NCI-H2196 (cell line): ENCODE results near the gene NDUFA12.
A peak's percentile ranks its signal among the peaks of the same experiment; 100 is the strongest.

Experiments
- DNase-seq: peaks from one replicate; lab custom pipeline; 2025; ENCODE audit not compliant: unreplicated experiment; lab: John Stamatoyannopoulos, UW

Gene NDUFA12

DNA sequence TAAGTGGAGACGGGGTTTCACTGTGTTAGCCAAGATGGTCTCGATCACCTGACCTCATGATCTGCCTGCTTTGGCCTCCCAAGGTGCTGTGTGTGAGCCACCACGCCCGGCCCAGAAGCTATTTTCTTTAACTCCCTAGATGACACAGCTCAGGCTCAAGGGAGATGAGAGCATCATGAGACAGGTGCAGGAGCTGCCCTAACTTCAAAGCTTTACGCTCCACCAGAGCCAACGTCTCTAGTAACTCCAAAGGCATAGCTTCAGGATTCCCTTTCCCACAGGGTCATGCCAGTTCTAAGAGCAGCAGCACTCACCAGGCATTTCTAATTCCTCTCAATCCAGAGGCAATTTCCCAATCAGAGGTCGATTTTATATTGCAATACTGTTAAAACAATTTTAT lies 21.0 kb downstream of the NDUFA12 start:
- DNase-seq = no peak

DNA sequence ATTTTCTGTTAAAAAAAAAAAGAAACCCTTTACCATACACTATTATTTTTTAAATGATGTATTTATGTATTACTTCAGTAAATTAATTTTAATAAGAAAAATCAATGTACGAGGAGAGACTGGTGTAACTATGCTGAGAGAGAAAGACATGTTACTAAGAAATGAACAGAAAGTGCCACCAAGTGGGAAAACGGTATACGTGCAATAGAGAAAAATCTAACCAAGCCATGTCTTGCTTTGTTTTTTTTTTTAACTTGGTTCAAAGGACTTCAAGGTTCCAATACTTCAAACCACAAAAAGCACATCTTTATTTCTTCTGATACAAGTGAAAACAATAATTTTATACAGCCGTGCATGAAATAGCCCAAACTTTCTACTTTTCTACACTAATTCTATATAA lies 22.9 kb downstream of the NDUFA12 start:
- DNase-seq = peak; percentile 5

DNA sequence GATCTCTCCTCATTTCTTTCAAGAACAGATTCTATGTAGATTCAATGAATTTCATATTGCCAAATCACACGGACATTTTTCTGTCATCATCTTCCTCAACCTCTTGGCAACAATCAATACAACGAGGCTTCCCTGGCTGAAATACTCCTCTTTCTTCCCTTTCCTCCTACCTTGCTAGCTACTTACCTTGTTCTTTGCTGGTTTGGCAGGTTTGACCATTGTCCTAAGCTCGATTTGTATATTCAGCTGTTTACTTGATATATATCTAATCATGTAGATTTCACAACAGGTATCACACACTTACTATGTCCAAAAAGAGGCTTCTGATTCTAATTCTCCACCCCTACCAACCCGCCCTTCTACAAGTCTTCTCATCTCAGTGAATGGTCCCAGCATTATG lies 23.6 kb downstream of the NDUFA12 start:
- DNase-seq = no peak

DNA sequence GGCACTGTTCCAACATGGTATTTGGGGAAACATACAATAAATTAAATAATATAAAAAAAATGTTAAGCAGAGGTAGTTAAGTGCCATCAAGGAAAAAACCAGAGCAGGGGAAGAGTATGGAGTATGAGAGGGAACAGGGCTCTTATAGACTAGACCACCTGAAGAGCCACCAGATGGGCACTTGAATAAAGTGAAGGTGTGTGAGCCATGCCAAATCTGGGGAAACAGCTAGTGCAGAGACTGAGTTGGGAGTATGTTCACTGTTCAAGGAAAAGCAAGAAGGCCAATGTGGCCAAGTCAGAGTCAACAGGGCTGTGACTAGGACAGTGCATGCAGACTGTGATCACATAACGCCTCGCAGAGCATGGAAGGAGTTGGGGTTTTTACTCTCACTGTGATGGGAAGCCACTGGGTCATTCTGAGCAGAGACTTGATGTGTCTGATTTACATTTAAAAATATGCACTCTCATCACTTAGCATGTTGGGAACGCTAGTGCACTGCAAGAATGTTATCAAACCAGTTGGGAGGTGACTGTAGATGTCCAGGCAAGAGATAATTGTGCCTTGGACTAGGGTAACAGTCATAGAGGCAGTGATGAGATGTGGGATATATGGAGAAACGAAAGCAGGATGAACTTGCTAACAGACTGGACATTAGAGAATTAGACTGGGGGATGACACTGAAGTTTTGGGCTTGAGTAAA lies 25.6 kb downstream of the NDUFA12 start:
- no peak for DNase-seq

DNA sequence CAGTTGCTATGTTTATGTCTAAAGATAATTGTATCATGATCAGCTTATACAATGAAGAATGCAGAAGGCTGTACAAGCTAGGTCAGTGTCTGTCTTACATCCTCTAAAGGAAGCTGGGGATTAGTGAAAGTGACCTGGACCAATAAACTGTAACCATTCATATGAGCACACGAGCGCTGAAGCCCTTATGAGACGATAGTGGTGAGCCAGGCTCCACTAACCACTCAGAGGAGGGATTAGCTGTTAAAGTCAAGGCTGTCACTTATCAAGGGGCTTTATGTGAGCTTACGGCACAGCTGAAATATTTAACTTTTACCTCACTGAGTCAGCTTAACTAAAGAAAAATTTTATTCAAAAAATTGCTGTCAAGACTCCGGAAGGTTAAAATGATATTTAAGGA lies 30.3 kb downstream of the NDUFA12 start:
- no peak for DNase-seq

DNA sequence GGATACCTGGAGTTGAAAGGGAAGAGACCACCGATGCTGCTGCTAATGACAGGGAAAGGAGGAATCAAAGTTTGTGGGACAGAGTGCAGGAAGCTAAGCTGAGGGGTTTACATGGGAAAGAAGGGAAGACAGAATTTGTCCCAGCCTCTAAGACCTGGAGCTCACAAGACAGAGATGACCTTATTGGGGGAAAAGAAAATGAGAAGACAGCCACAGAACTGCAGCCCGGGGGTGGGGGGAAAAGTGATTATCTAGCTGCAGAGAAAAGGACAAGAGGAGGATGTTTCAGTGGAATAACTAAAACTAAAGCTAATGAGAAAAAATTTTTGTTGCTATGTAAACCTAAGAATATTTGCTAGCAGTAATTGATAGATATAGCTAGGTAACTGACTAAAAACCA lies 30.7 kb downstream of the NDUFA12 start:
- no peak for DNase-seq

DNA sequence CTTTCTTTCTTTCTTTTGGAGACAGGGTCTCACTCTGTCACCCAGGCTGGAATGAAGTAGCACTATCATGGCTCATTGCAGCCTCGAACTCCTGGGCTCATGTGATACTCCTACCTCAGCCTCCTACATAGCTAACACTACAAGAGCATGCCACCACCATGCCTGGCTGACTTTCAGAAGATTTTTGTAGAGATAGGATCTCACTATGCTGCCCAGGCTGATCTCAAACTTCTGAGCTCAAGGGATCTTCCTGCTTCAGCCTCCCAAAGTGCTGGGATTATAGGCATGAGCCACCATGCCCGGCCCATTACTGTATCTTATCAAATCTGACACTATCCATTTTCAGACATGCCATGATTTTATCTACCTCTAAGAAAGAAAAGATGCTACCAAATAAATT lies 31.6 kb downstream of the NDUFA12 start:
- no peak for DNase-seq

DNA sequence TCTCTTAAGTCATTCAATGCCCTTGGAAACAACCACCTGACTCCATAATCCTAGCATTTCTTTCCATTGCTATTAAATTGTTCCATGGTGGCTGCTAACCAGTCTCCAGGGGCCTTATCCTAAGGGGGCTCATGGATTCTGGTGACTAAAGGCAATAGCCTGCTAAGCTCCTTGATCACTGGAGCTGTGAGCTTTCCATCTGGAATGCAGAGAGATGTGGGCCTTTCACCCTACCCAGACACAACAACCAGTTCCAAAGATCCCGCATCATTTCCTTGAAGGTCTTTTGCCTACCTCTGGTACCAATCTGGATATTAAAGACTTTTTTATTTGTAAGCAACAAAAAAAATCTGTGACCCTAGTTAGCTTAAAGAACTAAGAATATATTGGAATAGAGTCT lies 32.9 kb downstream of the NDUFA12 start:
- no peak for DNase-seq

DNA sequence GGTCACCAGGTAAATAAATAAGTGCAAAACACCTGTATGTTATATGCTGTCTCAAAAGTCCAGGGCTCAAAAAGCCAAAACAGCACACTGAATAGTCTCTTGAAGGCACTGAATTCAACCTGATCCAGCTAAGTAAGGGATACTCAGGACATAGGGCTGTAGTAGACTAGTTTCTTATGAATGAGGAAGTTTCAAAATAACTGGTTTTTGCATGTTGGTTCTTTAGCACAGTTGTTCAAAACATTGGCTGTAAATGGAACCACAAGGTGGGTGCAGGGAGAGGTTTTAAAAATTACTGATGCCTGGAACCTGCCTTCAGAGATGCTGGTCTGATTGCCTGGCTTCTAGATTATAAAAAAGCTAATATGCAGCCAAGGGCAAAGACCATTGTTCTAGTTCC lies 34.1 kb downstream of the NDUFA12 start:
- DNase-seq = no peak

DNA sequence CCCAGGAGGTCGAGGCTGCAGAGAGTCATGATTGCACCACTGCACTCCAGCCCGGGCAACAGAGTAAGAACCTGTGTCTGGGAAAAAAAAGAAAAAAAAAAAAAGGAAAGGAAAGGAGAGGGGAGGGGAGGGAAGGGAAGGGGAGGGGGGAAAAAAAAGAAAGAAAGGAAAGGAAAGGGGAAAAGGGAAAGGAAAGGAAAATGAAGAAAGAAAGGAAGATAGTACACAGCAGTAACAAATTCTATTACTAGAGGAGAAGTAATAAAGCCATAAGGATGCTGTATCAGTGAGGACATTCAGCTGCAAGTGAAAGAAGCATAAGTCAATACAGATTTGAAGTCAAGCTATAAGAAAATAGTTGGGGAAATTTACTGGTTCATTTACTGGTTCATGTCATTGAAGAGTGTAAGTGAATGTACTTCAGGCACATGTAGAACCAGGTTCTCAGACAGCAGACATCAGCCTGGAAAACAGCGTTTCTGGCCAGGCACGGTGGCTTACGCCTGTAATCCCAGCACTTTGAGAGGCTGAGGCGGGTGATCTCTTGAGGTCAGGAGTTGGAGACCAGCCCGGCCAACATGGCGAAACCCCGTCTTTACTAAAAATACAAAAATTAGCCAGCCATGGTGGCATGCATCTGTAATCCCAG lies 37.4 kb downstream of the NDUFA12 start:
- no peak for DNase-seq

DNA sequence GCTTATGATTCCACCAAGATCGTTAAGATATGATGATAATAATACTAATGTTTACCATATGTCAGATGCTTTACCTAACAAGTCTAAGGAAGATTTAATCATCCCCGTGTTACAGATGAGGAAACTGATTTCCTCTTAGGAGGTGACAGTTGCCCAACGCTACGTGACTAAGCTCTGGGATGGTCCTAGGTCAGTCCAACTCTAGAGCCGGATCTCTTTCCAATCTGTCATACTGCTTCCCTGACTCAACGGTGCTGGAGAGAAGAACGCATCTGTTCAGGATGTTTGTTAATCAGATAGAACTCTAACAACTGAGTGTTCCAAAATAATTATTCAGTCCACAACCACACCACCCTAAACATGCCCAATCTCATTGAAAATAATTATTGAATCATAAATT lies 39.8 kb downstream of the NDUFA12 start:
- DNase-seq = no peak

DNA sequence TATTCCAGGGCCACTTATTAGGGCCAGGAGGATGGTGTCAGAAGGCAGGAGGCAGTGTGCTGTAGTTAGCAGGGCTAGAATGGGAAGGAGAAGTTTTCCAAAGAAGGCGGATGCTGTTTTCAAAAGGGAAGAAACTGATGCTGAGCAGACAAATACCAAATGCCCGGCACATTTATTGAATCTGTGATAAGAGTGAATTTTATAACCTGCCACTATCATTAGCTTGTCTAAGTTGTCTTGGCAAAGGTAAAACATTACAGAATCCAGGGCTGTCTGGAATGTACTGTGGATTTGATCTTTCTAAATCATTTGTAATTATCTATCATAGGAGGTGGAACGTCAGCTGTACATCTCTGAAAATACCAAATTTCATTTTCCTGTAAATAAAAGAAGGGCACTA lies 40.8 kb downstream of the NDUFA12 start:
- DNase-seq = no peak

DNA sequence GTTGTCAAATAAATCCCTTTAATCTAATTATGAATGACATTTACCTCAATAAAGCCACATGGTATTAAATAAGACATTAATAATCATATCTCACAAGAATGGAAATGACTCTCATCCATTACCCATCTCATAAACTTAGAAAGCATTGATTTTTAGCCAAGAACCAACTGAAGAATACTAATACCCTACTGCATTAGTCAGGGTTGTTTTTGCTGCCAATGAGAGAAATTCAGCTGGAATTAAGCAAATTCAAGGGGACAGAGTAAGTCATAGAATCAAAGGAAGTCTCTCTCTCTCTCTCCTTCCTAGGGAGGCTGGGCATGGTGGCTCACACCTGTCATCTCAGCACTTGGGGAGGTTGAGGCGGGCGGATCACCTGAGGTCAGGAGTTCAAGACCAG lies 41.6 kb downstream of the NDUFA12 start:
- no peak for DNase-seq

DNA sequence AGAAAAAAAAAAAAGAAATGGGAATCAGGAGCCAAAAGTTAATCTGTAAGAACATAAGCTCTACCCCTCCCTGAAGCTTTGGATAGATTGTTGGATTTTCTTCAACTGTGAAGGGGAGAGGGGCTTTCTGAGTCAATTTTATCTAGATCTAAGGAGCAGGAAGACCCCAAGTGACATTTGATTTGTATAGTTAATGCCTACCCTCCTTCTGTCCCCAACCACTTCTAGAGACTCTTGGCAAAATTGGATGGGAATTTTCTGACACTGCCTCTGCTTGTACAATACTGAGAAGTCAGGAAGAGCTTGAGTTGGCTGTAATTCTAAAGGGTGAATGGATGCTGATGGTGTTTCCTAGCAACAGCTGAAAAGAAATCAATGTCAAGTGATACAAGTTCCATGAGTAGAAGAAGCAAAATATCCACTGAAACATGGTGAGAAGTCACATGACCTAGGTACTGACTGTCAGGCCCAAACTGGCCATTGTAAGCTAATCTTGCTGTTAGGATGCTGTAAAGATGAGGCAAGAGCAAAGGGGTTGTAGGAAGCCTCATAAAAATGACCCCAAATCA lies 42.2 kb downstream of the NDUFA12 start:
- no peak for DNase-seq

DNA sequence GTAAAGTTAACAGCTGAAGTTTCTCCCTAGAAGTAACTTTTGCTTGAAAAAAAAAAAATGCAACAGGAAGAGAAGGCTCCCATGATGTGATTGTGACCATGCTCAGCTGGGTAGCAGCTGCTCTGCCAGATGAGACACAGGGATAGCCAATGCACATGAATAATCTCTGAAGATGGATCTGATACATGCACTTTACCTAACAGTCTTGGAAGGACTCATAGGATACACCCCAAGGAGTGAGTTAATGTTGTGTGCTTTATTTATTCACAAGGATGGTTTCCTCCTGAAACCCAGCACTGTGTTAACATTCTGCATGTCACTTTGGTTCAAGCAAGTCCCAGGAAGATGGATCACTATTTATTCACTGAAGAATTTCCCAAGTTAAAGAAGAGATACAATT lies 46.5 kb downstream of the NDUFA12 start:
- DNase-seq = no peak

DNA sequence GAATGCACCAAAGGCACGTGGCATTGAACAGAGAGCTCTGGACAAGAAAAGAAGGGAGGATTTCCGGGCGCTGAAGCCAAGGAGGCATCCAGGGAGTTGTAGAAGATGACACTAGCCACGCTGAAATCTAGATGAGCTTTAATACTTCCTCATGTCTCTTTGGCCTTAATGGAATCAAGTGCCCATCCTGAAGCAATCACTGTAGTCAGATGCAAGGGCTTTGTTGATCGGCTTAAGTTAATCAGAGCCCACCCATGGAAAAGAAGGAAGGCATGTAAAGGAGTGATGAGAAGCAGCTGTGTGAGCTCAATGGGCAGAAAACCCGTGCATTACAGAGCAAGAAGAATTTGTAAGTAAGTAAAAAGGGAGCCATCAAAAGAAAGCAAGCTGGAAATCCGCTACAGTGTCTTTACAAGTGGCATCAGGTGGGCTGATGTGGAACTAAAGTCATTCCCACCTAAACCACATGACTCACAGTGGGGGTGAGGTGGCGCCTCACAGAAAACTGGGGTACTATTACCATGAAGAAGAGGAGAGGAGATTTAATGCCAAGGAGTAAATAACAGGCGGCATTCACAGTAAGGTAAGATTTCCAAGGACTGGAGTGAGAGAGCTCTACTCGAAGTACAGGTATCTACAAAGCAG lies 48.4 kb downstream of the NDUFA12 start:
- no peak for DNase-seq

DNA sequence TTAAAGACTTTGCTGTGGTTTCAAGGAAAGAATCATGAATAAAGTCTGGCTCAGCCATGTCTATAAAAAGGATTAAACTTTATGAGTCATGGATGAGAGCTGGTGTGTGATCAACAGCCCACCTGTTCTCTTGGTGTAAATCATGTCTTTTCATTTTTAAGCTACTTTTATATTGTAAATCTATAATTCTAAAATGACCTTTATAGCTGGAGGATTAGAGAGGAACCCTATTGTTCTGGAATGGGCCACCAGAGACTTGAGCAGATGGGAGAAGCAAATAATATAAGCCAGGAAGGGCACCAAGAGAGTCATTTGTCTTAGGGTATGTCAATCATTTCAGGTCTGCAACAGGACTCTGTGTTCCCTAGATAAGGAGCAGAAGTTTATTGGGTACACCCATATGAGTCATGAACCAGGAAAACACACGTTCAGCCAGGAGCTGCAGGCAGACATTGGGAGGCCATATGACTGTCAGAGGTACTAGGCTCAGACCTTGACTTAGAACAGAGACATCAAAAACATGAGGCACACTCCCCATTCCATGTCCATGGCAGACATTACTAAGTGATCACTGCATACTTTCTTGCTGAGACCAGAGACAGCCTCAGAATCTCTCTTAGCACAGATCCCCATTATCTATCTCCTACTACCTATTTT lies 49.3 kb downstream of the NDUFA12 start:
- no peak for DNase-seq

DNA sequence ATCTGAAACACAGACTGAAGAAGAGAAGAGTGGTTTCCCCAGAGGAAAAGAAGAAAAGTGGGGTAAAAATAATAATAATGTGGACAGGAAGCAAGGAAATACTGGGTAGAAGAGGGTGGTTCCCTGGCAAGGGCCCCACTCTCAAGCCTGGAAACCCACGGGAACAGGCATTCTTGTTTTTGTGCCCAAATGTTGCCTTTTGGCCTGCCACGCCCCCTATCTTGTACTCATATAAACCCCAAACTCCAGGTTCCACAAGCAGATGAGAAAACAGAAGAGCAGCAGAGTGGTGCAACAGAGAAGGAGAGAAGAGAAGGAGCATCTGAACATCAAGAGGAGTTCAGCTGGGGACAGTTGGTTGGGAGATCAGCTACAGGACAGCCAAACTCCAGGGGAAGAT lies 51.2 kb downstream of the NDUFA12 start:
- no peak for DNase-seq

DNA sequence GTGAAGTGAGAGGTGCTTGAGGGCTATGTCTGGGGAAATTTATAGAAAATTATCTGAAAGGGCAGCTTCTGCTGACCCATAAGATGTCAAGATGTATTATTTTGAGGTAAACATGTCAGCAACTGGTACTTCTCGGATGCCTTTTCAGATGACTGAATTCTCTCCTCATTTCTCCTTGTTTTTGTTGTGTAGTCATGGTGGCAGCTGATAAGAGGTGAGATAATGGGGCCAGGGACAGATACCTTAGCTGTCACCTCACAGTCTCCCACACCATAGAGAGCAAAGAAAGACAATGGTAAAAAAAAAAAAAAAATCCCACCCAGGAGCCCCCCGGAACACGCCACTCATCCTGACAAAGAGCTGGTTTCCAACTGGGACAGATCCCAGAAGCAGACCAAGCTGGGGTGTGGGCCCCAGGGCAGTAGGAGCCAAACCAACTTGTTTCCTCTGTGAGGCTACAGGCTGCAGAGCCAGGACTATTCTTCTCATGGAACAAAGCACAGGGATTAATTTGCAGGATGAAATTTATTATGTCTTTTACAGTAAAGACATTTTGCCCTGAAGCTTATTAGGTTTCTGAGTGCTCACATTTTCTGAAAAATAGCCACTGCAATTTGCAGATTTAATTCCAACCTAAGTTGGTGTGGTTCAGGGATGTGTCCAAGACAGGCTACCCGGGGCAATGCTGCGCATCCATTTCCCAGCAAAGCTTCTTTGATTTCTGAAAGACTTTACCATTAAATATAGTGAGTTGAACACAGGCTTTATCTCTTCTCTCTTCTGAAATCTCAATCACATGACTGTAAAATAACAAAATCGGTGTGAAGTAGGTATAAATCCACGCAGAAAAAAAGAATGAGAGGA lies 52.2 kb downstream of the NDUFA12 start:
- no peak for DNase-seq

DNA sequence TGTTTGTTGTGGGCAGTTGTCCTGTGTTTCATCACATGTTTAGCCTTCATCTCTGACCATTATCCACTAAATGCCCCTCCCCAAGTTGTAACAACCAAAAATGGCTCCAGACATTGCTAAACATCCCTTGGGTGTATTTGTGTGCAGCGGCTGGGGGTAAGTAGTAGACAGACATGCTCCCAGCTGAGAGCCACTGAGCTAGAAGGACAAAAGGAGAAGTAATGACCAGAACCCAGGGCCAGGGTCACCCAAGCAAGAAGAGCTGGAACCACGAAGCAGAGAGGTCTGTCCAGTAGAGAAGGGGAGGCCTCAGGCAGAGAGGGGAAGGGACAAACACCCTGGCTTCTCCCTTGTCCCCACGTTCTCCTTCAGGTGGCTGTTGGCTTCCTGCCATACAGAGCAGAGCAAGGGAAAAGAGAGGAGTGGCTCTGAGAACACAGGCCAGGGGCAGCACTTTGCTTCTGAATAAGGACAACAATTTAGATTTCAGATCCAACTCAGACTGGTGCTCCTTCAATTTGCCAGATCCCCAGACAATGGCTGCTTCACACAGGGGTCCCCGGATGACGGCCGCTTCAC lies 55.2 kb downstream of the NDUFA12 start:
- DNase-seq = no peak
